ENCODE data around the gene ZC3H18.
A peak's percentile ranks its signal among the peaks of the same experiment; 100 is the strongest.

The ZC3H18 gene

GRCh38 chr16:88569985-88570690 is at the start of gene ZC3H18:
TSS of gene ZC3H18 (plus strand) at chr16:88570403. CDS start at chr16:88577124, 6,721 bp downstream.
- DNase-seq (ENCODE audit: low read depth in 2 of 2, low spot score in 1 of 2): peak; percentile 94 to 95

DNA sequence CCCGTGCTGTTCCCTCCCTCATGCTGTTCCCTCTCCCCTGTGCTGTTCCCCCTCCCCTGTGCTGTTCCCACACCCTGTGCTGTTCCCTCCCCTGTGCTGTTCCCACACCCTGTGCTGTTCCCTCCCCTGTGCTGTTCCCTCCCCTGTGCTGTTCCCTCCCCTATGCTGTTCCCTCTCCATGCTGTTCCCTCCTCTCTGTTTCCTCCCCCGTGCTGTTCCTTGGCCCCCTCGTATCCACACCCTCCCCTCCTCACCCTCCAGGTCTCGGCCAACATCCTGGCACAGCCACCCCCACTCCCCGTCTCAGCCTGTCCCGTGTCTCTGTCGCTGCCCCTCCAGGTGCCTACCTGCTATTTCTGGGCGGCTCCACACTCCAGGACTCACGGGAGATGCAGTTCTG is 48.5 kb upstream of the ZC3H18 start:
- no peak for DNase-seq (ENCODE audit: low read depth in 2 of 2, low spot score in 1 of 2)

- DNase-seq (ENCODE audit: low read depth in 2 of 2, low spot score in 1 of 2): no peak
Measured at GRCh38 chr16:88522276-88522949, 47.8 kb upstream of the ZC3H18 start.

DNA sequence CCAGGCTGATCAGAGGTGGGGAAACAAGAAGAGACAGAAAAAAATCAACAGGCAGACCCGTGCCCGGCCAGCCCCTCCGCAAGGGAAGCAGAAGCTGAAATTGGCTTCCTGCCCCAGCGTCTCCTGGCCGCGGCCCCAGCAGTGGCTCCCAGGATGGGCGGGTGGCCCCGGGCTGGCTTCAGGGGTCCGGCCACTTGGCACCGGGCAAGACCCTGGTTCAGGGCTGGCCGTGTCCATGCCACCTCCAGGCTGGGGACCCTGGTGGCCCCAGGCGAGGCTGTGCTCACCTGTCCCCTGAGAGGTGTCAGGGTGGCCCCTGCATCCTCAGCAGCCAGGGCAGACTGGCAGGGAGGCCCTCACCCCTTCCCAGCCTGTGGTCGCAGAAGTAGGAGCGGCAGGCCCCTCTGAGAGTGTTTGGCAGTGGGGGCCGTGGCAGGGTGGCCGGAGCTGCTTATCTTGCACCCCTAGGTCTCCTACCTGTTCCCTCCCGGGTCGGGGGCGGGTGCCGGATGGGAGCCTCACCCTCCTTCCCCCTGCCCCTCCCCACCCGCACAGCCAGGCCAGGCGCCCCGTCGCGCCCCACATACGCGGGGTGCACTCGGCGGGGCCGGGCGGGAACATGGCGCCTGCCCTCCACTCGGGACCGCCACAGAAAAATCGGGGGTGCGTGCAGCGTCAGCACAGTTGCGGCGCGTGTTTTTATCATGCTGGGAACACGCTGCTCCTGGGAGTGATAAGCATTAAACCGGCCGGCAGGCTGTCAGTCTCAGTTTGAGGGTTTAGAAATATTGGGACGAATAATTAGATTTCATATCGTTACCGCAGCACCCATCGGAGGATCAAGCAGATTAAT is 46.7 kb upstream of the ZC3H18 start:
- no peak for DNase-seq (ENCODE audit: low read depth in 2 of 2, low spot score in 1 of 2)

DNA sequence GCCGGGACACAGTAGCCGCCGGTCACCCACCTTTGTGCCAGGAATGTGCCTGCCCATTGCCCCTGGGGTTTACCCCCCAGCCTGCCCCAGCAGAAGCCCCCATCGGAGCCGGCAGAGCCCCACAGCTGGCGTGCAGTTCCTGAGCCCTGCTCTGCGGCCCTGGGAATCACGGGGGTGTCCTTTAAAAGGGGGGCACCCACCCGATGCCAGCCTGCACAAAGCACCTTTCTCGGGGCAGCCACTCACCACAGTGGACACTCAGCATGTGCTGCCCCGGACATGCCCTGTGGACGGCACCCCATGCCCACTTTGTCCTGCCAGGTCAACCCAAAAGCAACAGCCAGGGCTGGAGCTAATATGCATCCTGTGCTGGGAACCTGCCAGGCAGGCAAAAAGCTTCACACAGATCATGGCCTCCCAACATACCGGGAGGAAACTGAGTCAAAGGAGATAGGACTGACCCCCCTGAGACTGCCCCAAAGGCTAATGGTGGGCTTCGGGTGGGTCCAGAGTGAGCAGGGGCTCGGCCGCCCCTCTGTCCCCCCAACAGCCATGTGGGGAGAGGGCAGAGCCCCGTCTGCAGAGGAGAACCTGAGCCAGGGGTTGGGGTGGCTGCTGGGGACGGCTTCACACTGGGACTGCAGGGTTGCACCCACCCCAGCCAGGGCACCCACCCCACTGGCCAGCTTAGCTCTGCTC is 45.8 kb upstream of the ZC3H18 start:
- no peak for DNase-seq (ENCODE audit: low read depth in 2 of 2, low spot score in 1 of 2)

GRCh38 chr16:88524973-88525662 is 45.1 kb upstream of the ZC3H18 start:
- DNase-seq (ENCODE audit: low read depth in 2 of 2, low spot score in 1 of 2): no peak

- DNase-seq (ENCODE audit: low read depth in 2 of 2, low spot score in 1 of 2): no peak
Measured at GRCh38 chr16:88525663-88525990, 44.6 kb upstream of the ZC3H18 start.

- no peak for DNase-seq (ENCODE audit: low read depth in 2 of 2, low spot score in 1 of 2)
Measured at GRCh38 chr16:88526008-88526905, 43.9 kb upstream of the ZC3H18 start.

GRCh38 chr16:88526906-88527185 is 43.4 kb upstream of the ZC3H18 start:
- no peak for DNase-seq (ENCODE audit: low read depth in 2 of 2, low spot score in 1 of 2)

GRCh38 chr16:88527186-88527936 is 42.8 kb upstream of the ZC3H18 start:
- peak; percentile 25 to 31 for DNase-seq (ENCODE audit: low read depth in 2 of 2, low spot score in 1 of 2)

- DNase-seq (ENCODE audit: low read depth in 2 of 2, low spot score in 1 of 2): no peak
Measured at GRCh38 chr16:88527937-88528743, 42.1 kb upstream of the ZC3H18 start.

GRCh38 chr16:88528902-88529318 is 41.3 kb upstream of the ZC3H18 start:
- DNase-seq (ENCODE audit: low read depth in 2 of 2, low spot score in 1 of 2): no peak

GRCh38 chr16:88529596-88529995 is 40.6 kb upstream of the ZC3H18 start:
- no peak for DNase-seq (ENCODE audit: low read depth in 2 of 2, low spot score in 1 of 2)

GRCh38 chr16:88530051-88530857 is 39.9 kb upstream of the ZC3H18 start:
- DNase-seq (ENCODE audit: low read depth in 2 of 2, low spot score in 1 of 2): no peak

- no peak for DNase-seq (ENCODE audit: low read depth in 2 of 2, low spot score in 1 of 2)
Measured at GRCh38 chr16:88530858-88531203, 39.4 kb upstream of the ZC3H18 start.

- DNase-seq (ENCODE audit: low read depth in 2 of 2, low spot score in 1 of 2): no peak
Measured at GRCh38 chr16:88531346-88531745, 38.9 kb upstream of the ZC3H18 start.

DNA sequence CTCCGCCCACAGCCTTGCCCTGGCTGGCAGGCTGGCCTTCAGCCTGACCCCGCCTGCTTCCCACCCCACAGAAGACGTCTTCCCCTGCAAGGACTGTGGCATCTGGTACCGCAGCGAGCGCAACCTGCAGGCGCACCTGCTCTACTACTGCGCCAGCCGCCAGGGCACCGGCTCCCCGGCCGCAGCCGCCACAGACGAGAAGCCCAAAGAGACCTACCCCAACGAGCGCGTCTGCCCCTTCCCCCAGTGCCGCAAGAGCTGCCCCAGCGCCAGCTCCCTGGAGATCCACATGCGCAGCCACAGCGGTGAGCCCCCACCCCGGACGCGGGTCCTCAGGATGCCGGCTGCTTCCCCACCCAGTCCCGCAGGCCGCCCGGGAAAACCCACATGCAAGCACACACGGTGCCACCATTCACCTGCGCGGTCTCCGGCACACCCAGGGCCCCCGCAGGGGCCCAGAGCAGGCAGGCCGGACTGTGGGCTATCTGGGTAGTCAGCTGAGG is 38.2 kb upstream of the ZC3H18 start:
- no peak for DNase-seq (ENCODE audit: low read depth in 2 of 2, low spot score in 1 of 2)

Data from stimulated activated CD8-positive, alpha-beta memory T cell treated with anti-CD3 and anti-CD28 coated beads, Interleukin-4, amount 100 ng/mL, for 1 hour (primary cell).